ENCODE data around the gene OR10Z1.

DNA sequence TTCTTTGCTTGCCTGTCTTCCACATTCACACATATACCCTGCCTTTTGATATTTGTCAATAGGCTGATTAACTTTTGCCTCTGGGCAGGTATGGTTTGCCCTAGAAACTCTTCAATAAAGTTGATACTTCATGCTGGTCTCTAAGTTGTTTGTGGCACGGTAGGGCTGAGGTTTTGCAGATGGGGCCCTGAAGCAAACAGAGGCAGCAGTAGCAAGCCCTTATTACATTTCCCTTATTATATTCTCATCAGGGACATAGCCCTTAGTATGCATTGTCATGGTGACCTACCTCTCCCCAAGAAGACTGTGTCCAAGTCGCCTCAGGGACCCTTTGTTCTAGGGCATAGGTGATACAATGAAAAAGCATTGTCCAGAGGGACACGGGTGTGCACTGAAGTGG, 34.6 kb upstream of the OR10Z1 start, which contains the start of gene OR6P1:
- TF ChIP-seq, protein P1, sequence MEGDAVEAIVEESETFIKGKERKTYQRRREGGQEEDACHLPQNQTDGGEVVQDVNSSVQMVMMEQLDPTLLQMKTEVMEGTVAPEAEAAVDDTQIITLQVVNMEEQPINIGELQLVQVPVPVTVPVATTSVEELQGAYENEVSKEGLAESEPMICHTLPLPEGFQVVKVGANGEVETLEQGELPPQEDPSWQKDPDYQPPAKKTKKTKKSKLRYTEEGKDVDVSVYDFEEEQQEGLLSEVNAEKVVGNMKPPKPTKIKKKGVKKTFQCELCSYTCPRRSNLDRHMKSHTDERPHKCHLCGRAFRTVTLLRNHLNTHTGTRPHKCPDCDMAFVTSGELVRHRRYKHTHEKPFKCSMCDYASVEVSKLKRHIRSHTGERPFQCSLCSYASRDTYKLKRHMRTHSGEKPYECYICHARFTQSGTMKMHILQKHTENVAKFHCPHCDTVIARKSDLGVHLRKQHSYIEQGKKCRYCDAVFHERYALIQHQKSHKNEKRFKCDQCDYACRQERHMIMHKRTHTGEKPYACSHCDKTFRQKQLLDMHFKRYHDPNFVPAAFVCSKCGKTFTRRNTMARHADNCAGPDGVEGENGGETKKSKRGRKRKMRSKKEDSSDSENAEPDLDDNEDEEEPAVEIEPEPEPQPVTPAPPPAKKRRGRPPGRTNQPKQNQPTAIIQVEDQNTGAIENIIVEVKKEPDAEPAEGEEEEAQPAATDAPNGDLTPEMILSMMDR (IDR thresholded peaks at IDR 0.05): no peak
- no peak for TF ChIP-seq POLR2A (IDR thresholded peaks at IDR 0.05)
